RWPE2 (cell line): ENCODE results near the gene MAP4K5.

Experiments
- ATAC-seq: fragments of 200-7000 bp; cut with Tn5 transposase; 3 replicates; pipeline ENCODE4 v1.9.1; 2021; ENCODE audit warnings: low read depth
- DNase-seq: peaks from one replicate; pipeline ENCODE4 v3.0.0-alpha.2; 2020; ENCODE audit warnings: low spot score
- H3K27ac ChIP-seq: fragments of 450-650 bp; 2 replicates; pipeline ENCODE4 v1.5.1; 2017; ENCODE audit warnings: mild to moderate bottlenecking; ENCODE audit not compliant: poor library complexity, severe bottlenecking
- H3K27me3 ChIP-seq: fragments of 250-450 bp; sonication (Bioruptor Pico); 2 replicates; pipeline ENCODE4 v1.5.1; 2021; ENCODE audit warnings: mild to moderate bottlenecking, moderate library complexity; ENCODE audit not compliant: insufficient read depth, poor library complexity, severe bottlenecking
- H3K36me3 ChIP-seq: fragments of 250-450 bp; sonication (Bioruptor Pico); 2 replicates; pipeline ENCODE4 v1.5.1; 2020; ENCODE audit warnings: low read depth, mild to moderate bottlenecking, moderate library complexity
- H3K4me1 ChIP-seq: fragments of 250-450 bp; sonication (Bioruptor Pico); 2 replicates; pipeline ENCODE4 v1.5.1; 2021; ENCODE audit warnings: mild to moderate bottlenecking, moderate library complexity; ENCODE audit not compliant: insufficient read depth, poor library complexity, severe bottlenecking
- H3K4me3 ChIP-seq: fragments of 250-450 bp; sonication (Bioruptor Pico); 2 replicates; pipeline ENCODE4 v1.5.1; 2021; ENCODE audit warnings: mild to moderate bottlenecking, moderate library complexity; ENCODE audit not compliant: severe bottlenecking
- H3K9me3 ChIP-seq: fragments of 250-450 bp; sonication (Bioruptor Pico); 2 replicates; pipeline ENCODE4 v1.5.1; 2021; ENCODE audit warnings: mild to moderate bottlenecking, moderate library complexity; ENCODE audit not compliant: severe bottlenecking
- CTCF ChIP-seq: fragments of 450-650 bp; IDR thresholded peaks from one replicate; pipeline ENCODE4 v1.5.1; 2017; ENCODE audit warnings: mild to moderate bottlenecking, moderate library complexity; ENCODE audit not compliant: poor library complexity, severe bottlenecking

Gene MAP4K5

GRCh38 chr14:50533241-50533705 is 904 bp upstream of the MAP4K5 start:
- peak overlapping the region; percentile 95 for H3K4me3 ChIP-seq
- H3K4me1 ChIP-seq, result peaks cover 16% of the 10 kb centered on the region
- no peak overlapping the region for H3K27ac ChIP-seq
- ATAC-seq, result no peak
- no peak for TF ChIP-seq CTCF
- peaks cover 15% of the 10 kb centered on the region for H3K36me3 ChIP-seq
- DNase-seq, result no peak
- H3K9me3 ChIP-seq, result no peaks in the 10 kb centered on the region
- H3K27me3 ChIP-seq, result no peaks in the 10 kb centered on the region

GRCh38 chr14:50531595-50532501 is 521 bp downstream of the MAP4K5 start:
- H3K4me3 ChIP-seq, result peak overlapping the region; percentile 95
- no peaks in the 10 kb centered on the region for H3K27me3 ChIP-seq
- TF ChIP-seq CTCF, result no peak
- DNase-seq, result peak; percentile 77
- H3K27ac ChIP-seq, result peak overlapping the region; percentile 74
- no peaks in the 10 kb centered on the region for H3K9me3 ChIP-seq
- H3K4me1 ChIP-seq, result peaks cover 21% of the 10 kb centered on the region
- H3K36me3 ChIP-seq, result peaks cover 15% of the 10 kb centered on the region
- ATAC-seq, result peak; percentile 27

GRCh38 chr14:50530794-50531365 is 1.5 kb downstream of the MAP4K5 start:
- H3K9me3 ChIP-seq, result no peaks in the 10 kb centered on the region
- peak overlapping the region; percentile 95 for H3K4me3 ChIP-seq
- peak overlapping the region; percentile 74 for H3K27ac ChIP-seq
- ATAC-seq (no peak), DNase-seq (no peak)
- H3K36me3 ChIP-seq, result peaks cover 15% of the 10 kb centered on the region
- no peaks in the 10 kb centered on the region for H3K27me3 ChIP-seq
- peaks cover 21% of the 10 kb centered on the region for H3K4me1 ChIP-seq
- no peak for TF ChIP-seq CTCF

GRCh38 chr14:50530358-50530757 is 2.0 kb downstream of the MAP4K5 start:
- H3K27me3 ChIP-seq, result no peaks in the 10 kb centered on the region
- H3K4me3 ChIP-seq, result peak overlapping the region; percentile 95
- H3K27ac ChIP-seq, result peak overlapping the region; percentile 74
- no peak for TF ChIP-seq CTCF
- H3K36me3 ChIP-seq, result peaks cover 15% of the 10 kb centered on the region
- no peaks in the 10 kb centered on the region for H3K9me3 ChIP-seq
- DNase-seq (no peak), ATAC-seq (peak; percentile 34)
- peaks cover 21% of the 10 kb centered on the region for H3K4me1 ChIP-seq
